Articular chondrocyte of knee joint (primary cell): Measurements from ENCODE around the gene VSIR. TPM values are rescaled to one million over a fixed set of nuclear protein-coding genes. Genes with fewer than 3 reads are reported as not detected.

Source experiments
- small RNA-seq: library from RNA; depleted of rRNA; stranded (forward); fragments of <200 nt; gene quantifications from one replicate; pipeline ENCODE3, GENCODE V24; 2012
- total RNA-seq: library from RNA; depleted of rRNA; stranded (reverse); fragments of >200 nt; gene quantifications from 2 replicates; pipeline ENCODE4 v1.2.3, GENCODE V29; 2012

The VSIR gene
- total RNA-seq, result 87.6 and 150 TPM in 2 replicates

GRCh38 chr10:71773221-71773971 is at the start of gene VSIR:
Gene VSIR (minus strand): TSS chr10:71773520. CDS start chr10:71773439, 81 bp downstream.

GRCh38 chr10:71719464-71720201 is 53.7 kb downstream of the VSIR start, which contains the start of gene C10orf105:
Gene C10orf105 (minus strand): TSS chr10:71719778. CDS start chr10:71716337, 3,441 bp downstream.

Small RNA genes lying within 50 kb of the gene (small RNA-seq; reads per million reads assigned to genes)
- gene MIR7152, result not detected

Other genes with a start within 250 kb of the VSIR start
- 1.8 and 2.9 TPM in 2 replicates for gene C10orf105, start 53.7 kb downstream of the VSIR start, total RNA-seq
- gene PSAP, start 77.7 kb upstream of the VSIR start, total RNA-seq, result 584 and 591 TPM in 2 replicates
- gene CHST3, start 190.9 kb upstream of the VSIR start, total RNA-seq, result 33.7 and 36.1 TPM in 2 replicates